HepG2 (cell line): ENCODE measurements around the gene NUBP2. TPM values are rescaled to one million over a fixed set of nuclear protein-coding genes. Genes with fewer than 3 reads are reported as not detected.

Experiments
- E2F5 ChIP-seq: sonication (generic); formaldehyde crosslinking; conservative IDR thresholded peaks from 2 replicates; pipeline ENCODE4 v1.4.0; 2020; ENCODE audit warnings: missing genetic modification reagents
- HNF1A ChIP-seq, 2 experiments: sonication (generic) in 1 of 2; formaldehyde crosslinking in 1 of 2; IDR thresholded peaks; 2 replicates each; pipeline versions ENCODE4 v1.4.0 to v1.6.1; 2016 to 2020; ENCODE audit warnings: borderline replicate concordance in 1 of 2, low read depth in 1 of 2, mild to moderate bottlenecking in 1 of 2, missing genetic modification reagents in 1 of 2
- HNF1B ChIP-seq: sonication (generic); formaldehyde crosslinking; IDR thresholded peaks from 2 replicates; pipeline ENCODE4 v1.5.1; 2020; ENCODE audit warnings: mild to moderate bottlenecking, moderate library complexity, missing genetic modification reagents
- MLLT10 ChIP-seq: sonication (generic); formaldehyde crosslinking; IDR thresholded peaks from 2 replicates; pipeline ENCODE4 v1.4.0; 2020; ENCODE audit warnings: missing genetic modification reagents
- ZFYVE20 ChIP-seq: sonication (generic); formaldehyde crosslinking; IDR thresholded peaks from 2 replicates; pipeline ENCODE4 v1.8.0; 2023; ENCODE audit warnings: low read depth, mild to moderate bottlenecking, moderate library complexity, missing genetic modification reagents, borderline replicate concordance
- ZMYM4 ChIP-seq: sonication (generic); formaldehyde crosslinking; IDR thresholded peaks from 2 replicates; pipeline ENCODE4 v1.8.1; 2023; ENCODE audit warnings: mild to moderate bottlenecking, missing genetic modification reagents
- ZNF225 ChIP-seq: sonication (generic); formaldehyde crosslinking; IDR thresholded peaks from 2 replicates; pipeline ENCODE4 v1.4.0; 2020; ENCODE audit warnings: mild to moderate bottlenecking, missing genetic modification reagents
- ZNF646 ChIP-seq: sonication (generic); formaldehyde crosslinking; IDR thresholded peaks from 2 replicates; pipeline ENCODE4 v1.9.0; 2021; ENCODE audit warnings: mild to moderate bottlenecking, missing genetic modification reagents
- polyA plus RNA-seq, 8 experiments: library from polyadenylated mRNA; depleted of rRNA in 3 of 8; stranded (reverse) in 7 of 8; unstranded in 1 of 8; fragments of >200 nt; fragmentation: Illumina TruSeq in 4 of 8; extraction: Trizol in 4 of 8; gene quantifications; 2 replicates each; pipeline versions ENCODE4 v1.2.1 to v1.2.3, GENCODE V29; 2011 to 2016; ENCODE audit warnings: low read depth in 4 of 8, missing spikeins in 1 of 8, mixed read lengths in 1 of 8; ENCODE audit not compliant: insufficient read depth in 1 of 8
- total RNA-seq, 5 experiments: library from RNA; depleted of rRNA; stranded (reverse); fragments of >200 nt; fragmentation: Illumina TruSeq; extraction: Trizol; gene quantifications; 2 replicates each; pipeline ENCODE4 v1.2.3, GENCODE V29; 2016; ENCODE audit warnings: low read depth in 1 of 5
- TF ChIP-seq, protein P1 (sequence below): sonication (generic); formaldehyde crosslinking; IDR thresholded peaks from 2 replicates; pipeline ENCODE4 v1.5.0; 2020; ENCODE audit warnings: missing genetic modification reagents, mild to moderate bottlenecking, borderline replicate concordance
- TF ChIP-seq, protein P2 (sequence below): IDR thresholded peaks from 2 replicates; pipeline ENCODE4 v1.6.1; 2016

Gene NUBP2
- total and polyA plus RNA-seq, 2 of the 13 experiments (the other 11 are each of a cell fraction or from before 2014, with no cell fraction given): 25.7 to 61.5 TPM

- TF ChIP-seq E2F5 (CRISPR knock-in tag): peak; percentile 58; the same call in 1 of the 2 replicates
- TF ChIP-seq ZMYM4 (CRISPR knock-in tag): peak; percentile 83
- no peak; the same call in 1 of the 2 replicates for TF ChIP-seq ZNF646 (CRISPR knock-in tag)
- TF ChIP-seq ZFYVE20 (CRISPR knock-in tag): 0 out of 2 replicates have a peak, but pooled peaks have one; percentile 73
- peak; percentile 59 for TF ChIP-seq HNF1B (CRISPR knock-in tag)
- TF ChIP-seq, protein P1, sequence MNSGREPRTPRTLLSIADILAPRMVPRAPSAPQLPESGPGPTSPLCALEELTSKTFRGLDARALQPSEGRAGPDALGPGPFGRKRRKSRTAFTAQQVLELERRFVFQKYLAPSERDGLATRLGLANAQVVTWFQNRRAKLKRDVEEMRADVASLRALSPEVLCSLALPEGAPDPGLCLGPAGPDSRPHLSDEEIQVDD (CRISPR knock-in tag): peak; percentile 67; the same call in 1 of the 2 replicates
- TF ChIP-seq, protein P2, sequence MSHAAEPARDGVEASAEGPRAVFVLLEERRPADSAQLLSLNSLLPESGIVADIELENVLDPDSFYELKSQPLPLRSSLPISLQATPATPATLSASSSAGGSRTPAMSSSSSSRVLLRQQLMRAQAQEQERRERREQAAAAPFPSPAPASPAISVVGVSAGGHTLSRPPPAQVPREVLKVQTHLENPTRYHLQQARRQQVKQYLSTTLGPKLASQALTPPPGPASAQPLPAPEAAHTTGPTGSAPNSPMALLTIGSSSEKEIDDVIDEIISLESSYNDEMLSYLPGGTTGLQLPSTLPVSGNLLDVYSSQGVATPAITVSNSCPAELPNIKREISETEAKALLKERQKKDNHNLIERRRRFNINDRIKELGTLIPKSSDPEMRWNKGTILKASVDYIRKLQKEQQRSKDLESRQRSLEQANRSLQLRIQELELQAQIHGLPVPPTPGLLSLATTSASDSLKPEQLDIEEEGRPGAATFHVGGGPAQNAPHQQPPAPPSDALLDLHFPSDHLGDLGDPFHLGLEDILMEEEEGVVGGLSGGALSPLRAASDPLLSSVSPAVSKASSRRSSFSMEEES (CRISPR knock-in tag): peak; percentile 97
- TF ChIP-seq HNF1A (IDR thresholded peaks at IDR 0.05; ENCODE audit: low read depth): no peak; the same call in 1 of the 2 replicates
- TF ChIP-seq HNF1A (CRISPR knock-in tag; IDR thresholded peaks at IDR 0.05; ENCODE audit: borderline replicate concordance): peak; percentile 84
- TF ChIP-seq MLLT10 (CRISPR knock-in tag): 0 out of 2 replicates have a peak, but pooled peaks have one; percentile 37
- peak; percentile 93; the same call in 1 of the 2 replicates for TF ChIP-seq ZNF225 (CRISPR knock-in tag)
These were observed 44.2 kb downstream of the NUBP2 start, which contains the start of the genes FAHD1 and HAGH (continued) for GRCh38 chr16:1826691-1827573.
